Neural crest cell (in vitro differentiated cells): ENCODE data around the gene CADPS. TPM values are rescaled to one million over a fixed set of nuclear protein-coding genes. Genes with fewer than 3 reads are reported as not detected.

ENCODE experiments used
- DNase-seq: peaks from one replicate; pipeline ENCODE4 v3.0.0; 2021; ENCODE audit warnings: low read depth, mixed read lengths, low spot score
- H3K27ac Mint-ChIP-seq: one replicate; pipeline ENCODE4 v1.8.0; 2021; ENCODE audit warnings: mild to moderate bottlenecking, mixed read lengths; ENCODE audit not compliant: unreplicated experiment
- H3K27me3 Mint-ChIP-seq: 2 replicates; pipeline ENCODE4 v1.8.0; 2021; ENCODE audit warnings: low read depth, mild to moderate bottlenecking, mixed read lengths
- H3K36me3 Mint-ChIP-seq: 2 replicates; pipeline ENCODE4 v1.8.0; 2021; ENCODE audit warnings: low read depth, mild to moderate bottlenecking, mixed read lengths
- H3K4me1 Mint-ChIP-seq: 2 replicates; pipeline ENCODE4 v1.8.0; 2021; ENCODE audit warnings: mixed read lengths
- H3K4me3 Mint-ChIP-seq: one replicate; pipeline ENCODE4 v1.8.0; 2021; ENCODE audit warnings: mild to moderate bottlenecking, mixed read lengths
- H3K9me3 Mint-ChIP-seq: 2 replicates; pipeline ENCODE4 v1.8.0; 2021; ENCODE audit warnings: mixed read lengths
- CTCF ChIP-seq: fragments of 200-600 bp; sonication (generic); conservative IDR thresholded peaks from 2 replicates; pipeline ENCODE4 v1.5.0; 2021; ENCODE audit warnings: antibody characterized with exemption, mild to moderate bottlenecking
- total RNA-seq: library from RNA; stranded (reverse); gene quantifications from 2 replicates; pipeline ENCODE4 v1.2.1, GENCODE V29; 2021

CADPS gene
- total RNA-seq, 1 donor from 2014 or later = 9.3 TPM

DNA sequence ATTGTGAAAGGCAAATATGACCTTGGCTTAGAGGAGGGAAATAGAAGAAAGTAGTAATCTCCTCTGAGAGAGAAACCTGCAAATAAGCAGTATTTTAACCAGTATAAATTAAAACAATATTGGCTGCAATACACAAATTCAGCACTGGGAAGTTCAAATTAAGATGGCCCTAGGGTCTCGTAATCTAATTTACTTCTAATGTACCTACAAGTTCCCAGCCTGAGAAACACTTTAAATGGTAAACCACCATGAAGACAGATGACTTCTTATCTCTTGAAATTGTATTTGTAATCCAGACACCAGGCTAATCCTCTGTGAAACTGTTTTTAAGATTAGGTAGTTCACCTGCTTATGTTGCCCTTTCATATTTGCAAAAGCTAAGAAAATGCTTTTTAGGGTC lies 199.7 kb downstream of the CADPS start:
- Mint-ChIP-seq H3K27ac (no peak overlapping the region), H3K36me3 (no peaks in the 10 kb centered on the region), H3K4me3 (no peak overlapping the region), H3K4me1 (no peaks in the 10 kb centered on the region), H3K27me3 (peaks cover 35% of the 10 kb centered on the region), H3K9me3 (no peaks in the 10 kb centered on the region)
- DNase-seq = no peak
- no peak for TF ChIP-seq CTCF

GRCh38 chr3:62672988-62673313 lies 202.3 kb downstream of the CADPS start:
- Mint-ChIP-seq H3K27ac (no peak overlapping the region), H3K4me1 (no peaks in the 10 kb centered on the region), H3K4me3 (no peak overlapping the region), H3K9me3 (no peaks in the 10 kb centered on the region), H3K27me3 (peaks cover 31% of the 10 kb centered on the region), H3K36me3 (no peaks in the 10 kb centered on the region)
- TF ChIP-seq CTCF = no peak
- DNase-seq = no peak

- Mint-ChIP-seq H3K4me1 (no peaks in the 10 kb centered on the region), H3K9me3 (no peaks in the 10 kb centered on the region), H3K36me3 (no peaks in the 10 kb centered on the region), H3K27ac (no peak overlapping the region), H3K4me3 (no peak overlapping the region), H3K27me3 (peaks cover 31% of the 10 kb centered on the region)
- no peak for TF ChIP-seq CTCF
- DNase-seq = no peak
Measured at GRCh38 chr3:62672270-62672987, 202.8 kb downstream of the CADPS start.

DNA sequence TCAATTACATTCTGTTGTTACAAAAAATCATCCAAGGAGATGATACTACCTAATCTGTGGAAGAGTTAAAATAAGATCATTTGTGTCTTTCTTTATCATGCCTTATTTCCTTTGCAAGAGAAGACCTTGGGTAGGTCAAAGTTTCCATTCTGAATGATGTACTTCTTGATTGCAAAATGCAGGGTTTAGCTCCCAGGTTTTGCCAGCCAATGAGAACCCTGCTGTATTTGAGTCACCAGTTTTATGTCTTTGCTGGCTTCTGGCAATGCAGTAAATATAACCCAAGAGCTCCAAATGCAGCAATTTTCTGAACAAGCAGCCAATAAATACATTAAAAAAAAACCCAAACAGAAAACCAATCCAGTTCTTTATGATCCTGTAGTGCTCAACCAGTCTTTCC lies 204.9 kb downstream of the CADPS start:
- Mint-ChIP-seq H3K4me1 (peaks cover 7% of the 10 kb centered on the region), H3K27ac (no peak overlapping the region), H3K27me3 (peaks cover 31% of the 10 kb centered on the region), H3K4me3 (no peak overlapping the region), H3K36me3 (no peaks in the 10 kb centered on the region), H3K9me3 (no peaks in the 10 kb centered on the region)
- no peak for DNase-seq
- no peak for TF ChIP-seq CTCF

DNA sequence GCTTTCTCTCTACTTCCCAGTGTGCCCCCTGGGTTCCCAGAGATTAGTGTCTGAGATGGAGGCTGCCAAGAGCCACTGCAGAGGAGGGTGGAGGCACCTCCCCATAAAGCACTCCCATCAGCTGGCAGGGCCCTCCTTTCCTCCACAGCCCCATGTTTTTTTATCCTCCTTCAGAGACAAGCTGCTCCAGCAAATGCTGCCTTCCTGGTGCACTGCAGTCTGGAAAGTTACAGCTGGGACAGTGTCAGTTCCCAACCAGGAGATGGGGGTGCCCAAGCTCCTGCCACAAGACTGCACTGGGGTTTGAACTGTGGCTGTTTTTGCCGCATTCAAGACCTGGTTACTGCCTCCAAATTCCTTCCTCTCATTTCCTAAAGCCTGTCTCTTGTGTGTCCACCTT lies 206.1 kb downstream of the CADPS start:
- no peaks in the 10 kb centered on the region for H3K9me3 Mint-ChIP-seq
- no peak for TF ChIP-seq CTCF
- DNase-seq = no peak
- no peak overlapping the region for H3K4me3 Mint-ChIP-seq
- H3K27me3 Mint-ChIP-seq = peaks cover 31% of the 10 kb centered on the region
- H3K27ac Mint-ChIP-seq = no peak overlapping the region
- peaks cover 7% of the 10 kb centered on the region for H3K4me1 Mint-ChIP-seq
- H3K36me3 Mint-ChIP-seq = no peaks in the 10 kb centered on the region
